GM04503 (cell line): ENCODE data around the gene FNDC3B.

Experiments
- DNase-seq: peaks from one replicate; pipeline ENCODE4 v3.0.0-alpha.2; 2012; ENCODE audit warnings: low read depth

FNDC3B gene

DNA sequence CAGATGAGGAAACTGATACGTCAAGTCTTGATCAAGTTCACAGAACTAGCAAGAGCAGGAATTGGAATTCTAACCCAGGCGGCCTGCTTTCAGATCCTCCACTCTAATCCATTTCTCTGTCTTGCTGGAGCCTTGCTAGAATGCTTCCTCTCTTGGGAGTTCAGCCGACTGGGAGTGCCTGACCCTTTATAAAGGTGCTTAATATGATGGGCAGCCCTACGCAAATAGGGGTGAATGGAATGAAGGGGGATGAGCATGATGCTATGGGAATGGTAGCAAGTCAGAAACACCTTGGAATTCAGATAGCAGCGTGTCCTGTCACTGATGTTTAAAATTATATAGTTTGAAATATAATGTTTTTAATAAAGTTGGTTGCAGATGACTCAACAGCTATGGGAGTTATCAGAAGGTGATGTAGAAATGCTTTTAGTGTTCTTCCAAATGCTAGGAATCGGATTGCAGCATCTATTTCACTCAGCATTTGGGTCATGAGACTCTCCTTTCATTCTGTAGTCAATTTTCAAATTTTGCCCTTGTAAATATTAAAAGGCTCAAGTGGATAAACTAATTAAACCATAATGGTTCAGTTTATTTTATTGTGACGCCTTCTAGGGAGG lies 150.7 kb downstream of the FNDC3B start:
- no peak for DNase-seq

DNA sequence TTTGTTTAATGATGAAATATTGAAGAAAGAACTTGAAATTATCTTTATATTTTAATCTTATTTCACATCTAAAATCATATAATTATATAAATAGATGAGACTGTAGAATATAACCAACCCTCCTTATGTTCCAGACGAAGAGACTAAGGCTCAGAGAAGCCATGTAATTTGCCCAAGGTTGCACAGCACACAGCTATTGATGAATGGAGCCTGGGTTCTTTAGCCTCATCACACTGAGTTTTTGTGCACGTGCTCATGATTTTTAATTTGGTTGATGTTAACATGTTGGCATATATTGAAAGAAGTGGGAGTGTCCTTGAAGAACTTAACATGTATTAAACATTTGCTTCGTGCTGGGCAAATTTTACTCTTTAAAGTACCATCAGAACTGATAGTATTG lies 151.6 kb downstream of the FNDC3B start:
- DNase-seq: no peak

DNA sequence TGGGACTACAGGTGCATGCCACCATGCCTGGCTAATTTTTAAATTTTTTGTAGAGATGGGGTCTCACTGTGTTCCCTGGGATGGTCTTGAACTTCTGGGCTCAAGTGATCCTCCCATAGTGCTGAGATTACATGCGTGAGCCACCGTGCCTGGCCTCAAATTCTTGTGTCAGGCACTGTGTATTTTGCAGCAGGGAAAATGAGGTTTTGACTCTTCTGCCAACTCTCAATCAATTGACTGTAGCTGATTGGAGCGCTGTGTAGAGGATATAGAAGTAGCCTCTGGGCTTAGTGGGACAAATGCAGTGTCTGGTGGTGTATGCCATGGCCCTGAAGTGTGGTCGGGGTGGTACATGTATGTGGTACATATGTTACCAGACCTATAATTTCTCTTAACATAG lies 152.3 kb downstream of the FNDC3B start:
- DNase-seq: no peak

DNA sequence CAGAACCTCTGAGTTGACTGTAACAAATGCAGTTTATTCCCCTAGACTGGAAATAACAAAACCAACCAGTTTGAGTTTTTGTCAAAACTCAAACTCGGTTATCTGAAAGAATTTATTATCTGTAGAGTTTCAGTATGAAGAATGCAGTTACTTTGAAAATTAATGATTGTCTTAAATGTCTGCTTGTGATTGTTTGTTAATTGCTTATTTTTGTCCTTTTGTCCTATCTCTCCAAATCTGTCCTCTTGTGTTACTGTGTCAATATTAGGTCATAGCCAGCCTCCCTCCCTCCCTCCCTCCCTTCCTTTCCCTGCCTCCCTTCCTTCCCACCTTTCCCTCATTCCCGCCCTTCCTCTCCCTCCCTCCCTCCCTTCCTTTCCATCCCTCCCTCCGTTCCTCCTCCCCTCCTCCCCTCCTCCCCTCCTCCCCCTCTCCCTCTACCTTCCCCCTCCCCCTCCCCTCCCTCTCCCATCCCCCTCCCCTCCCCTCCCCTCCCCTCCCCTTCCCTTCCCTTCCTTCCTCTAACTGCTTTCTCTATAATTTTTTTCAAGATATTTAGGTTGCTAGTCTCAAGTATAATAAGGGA lies 153.5 kb downstream of the FNDC3B start:
- DNase-seq: no peak

DNA sequence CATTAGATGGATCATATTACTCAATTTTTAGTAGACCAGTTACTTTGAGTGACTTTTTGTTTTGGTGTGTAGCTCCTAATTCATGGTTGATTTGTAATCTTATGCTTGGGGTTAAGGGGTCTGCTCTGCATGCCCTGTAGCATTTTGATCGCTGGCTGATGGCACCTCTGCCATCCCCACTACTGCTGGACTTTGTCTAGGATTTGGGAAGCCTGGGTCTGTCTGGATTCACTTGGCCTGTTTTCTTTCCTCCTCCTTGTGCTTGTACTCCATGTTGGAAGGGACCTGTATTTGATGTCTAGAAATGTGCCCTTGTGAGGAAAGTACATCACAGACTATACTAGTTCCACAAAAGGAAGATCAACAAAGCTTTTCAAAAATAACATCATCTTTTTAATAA lies 154.1 kb downstream of the FNDC3B start:
- no peak for DNase-seq

DNA sequence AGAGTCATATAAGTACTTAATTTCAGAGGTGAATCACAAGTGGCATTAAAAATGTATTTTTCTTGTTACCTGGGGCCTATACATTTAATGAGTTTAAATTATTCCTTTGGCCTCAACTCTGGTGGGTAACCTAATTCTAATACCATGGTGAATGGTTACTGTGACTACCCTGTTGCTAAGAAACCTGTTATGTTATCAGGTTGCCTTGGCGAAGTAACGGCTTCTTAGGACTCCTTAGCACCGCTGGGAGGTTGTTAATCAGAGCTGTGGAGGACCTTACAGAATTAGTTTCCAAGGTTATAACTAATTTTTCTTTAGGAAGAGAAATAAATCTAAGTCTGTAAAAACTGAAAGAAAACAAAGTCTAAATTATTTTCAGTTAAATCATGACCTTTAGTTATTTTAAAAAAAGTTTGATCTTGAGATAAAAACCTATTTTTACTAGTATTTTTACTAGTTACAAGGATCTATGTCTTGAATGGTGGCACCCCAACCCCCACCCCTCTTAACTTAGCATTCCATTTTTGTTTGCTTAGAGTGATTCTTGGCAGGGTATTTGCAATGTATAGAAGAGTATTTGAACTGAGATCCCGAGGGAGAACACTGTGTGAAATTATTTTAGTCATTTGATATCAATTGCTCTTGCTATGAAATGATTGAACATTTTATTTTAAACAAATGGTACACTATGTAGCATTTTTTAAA lies 155.5 kb downstream of the FNDC3B start:
- DNase-seq: no peak

DNA sequence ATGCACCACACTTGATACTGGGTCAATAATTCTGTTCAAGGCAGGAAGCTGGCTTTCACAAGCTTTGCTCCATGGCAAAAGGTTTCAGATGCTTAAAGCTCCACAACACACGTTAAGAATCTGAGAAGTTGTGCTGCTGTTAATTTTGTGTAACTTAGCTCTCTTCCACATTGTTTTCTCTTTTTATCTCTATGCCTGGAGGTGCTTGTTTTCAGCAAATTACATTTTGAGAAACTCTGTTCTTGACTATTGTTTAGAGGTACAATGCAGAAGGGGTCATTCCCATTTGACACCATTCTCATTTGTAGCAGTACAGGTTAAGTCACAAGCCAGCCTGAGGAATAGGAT lies 156.0 kb downstream of the FNDC3B start:
- no peak for DNase-seq

DNA sequence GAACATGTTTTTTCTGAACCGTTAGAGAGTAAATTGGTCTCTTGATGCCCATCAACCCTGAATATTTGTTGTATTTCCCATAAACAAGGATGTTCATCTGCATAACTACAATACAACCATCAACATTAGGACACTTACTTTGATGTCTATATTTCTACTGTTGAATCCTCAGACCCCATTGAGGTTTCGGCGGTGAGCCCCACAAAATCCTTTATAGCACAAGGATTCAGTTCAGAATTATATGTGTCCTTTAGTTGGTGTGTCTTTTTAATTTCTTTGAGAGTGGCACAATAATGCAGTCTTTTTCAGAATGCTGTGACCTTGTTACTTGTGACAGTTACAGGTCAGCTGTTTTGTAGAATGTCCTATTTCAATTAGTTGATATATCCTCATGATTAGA lies 158.0 kb downstream of the FNDC3B start:
- DNase-seq: no peak

DNA sequence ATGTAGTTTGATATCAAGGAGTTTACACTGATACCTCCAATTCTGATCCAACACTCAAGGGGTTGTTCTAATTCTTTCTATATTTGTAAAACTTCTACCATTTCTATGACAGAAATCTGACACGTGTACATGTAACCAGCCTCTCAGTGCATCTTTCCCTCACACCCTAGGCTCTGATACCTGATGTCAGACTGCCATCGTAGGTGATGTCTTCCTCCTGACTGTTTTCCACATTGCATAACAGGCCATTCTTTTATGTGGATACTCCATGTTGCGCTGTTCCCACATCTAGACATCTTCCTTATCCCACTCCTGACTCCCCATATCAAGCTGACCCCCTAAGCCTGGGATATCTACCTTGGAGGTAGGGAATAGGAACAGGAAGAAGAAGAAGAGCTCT lies 159.1 kb downstream of the FNDC3B start:
- no peak for DNase-seq

DNA sequence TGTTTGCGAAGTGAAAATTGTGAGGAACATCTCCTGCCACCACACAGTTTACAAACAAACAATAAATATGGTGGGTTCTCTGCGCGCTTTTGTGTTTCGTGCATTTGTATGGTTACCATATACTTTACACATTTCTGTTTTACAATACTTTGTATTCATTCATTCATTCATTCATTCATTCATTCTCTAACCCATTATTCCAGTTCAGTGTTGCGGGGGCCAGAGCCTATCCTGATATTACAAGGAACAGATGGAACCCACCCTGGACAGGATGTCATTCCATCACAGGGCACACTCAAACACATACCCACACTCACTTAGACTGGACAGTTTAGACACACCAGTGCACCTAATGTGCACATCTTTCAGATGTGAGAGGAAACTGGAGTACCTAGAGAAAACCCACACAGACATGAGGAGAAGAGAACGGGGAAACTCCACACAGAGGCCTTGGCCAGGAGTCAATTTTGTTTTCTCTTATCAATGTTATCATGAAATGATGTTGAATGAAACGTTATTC lies 160.5 kb downstream of the FNDC3B start:
- DNase-seq: no peak

DNA sequence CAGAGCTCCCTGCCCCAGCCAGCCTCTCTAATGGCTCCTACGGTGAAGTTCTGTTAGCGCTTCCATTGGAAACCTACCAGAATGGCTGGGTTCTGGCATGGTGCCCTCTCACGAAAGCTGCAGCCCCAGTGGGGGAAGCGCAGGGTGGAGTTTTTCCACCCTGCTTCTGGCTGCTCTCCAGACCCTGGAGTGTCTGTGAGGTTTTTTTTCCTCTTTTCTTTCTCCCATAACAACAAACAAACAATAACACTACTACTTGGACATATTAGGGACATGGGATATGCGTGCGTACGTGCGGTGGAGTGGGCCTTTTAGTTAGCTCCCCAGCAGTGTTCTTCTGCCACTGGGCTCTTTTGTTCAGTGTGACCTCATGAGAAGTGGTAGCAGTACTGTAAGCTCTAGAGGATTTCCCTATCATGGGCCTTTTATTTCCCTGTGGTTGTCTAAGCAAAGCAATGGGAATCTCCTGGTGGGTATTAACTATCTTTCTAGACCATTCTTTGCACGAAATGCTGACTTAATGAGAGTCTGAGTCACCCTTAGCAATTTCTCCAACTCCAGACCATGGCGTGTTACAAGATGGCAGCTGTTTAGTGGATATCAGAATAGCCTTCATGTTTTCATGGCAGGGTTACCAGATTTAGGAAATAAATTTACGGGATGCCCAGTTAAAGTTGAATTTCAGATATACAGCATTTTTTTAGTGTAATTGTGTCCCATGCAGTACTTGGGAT lies 161.9 kb downstream of the FNDC3B start:
- peak; percentile 95 for DNase-seq

DNA sequence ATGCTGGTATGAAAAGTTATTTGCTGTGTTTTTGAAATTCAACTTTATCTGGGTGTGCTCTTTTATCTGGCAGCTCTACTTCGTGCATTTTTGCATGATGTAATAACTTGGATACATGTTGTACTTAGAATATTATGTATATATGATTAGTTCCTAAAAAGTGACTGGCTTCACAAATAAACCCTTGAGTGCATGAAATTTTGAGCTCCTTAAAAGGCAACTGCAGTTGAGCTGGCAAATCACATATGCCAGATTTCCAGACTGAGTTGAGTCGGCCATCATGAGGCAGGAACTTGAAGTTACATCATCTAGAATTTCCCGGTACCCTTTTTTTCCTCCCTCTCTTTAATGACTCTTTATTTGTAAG lies 162.5 kb downstream of the FNDC3B start:
- DNase-seq: peak; percentile 37

DNA sequence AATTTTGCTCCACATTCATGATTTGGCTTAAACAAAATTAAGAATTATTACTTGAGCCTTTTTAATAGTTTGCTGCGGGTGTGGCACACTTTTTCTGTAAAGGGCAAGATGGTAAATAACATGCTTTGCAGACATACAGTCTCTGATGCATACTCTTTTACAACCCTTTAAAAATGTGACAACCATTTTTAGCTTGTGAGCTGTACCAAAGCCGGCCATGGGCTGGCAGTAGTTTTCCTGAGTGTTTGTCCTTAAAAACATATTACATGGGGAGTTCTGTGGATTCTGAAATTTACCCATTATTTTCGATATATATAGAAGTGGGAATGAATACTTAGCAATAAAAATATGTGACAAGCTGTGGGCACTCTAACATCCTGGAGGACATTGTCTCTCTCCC lies 163.4 kb downstream of the FNDC3B start:
- DNase-seq: no peak

DNA sequence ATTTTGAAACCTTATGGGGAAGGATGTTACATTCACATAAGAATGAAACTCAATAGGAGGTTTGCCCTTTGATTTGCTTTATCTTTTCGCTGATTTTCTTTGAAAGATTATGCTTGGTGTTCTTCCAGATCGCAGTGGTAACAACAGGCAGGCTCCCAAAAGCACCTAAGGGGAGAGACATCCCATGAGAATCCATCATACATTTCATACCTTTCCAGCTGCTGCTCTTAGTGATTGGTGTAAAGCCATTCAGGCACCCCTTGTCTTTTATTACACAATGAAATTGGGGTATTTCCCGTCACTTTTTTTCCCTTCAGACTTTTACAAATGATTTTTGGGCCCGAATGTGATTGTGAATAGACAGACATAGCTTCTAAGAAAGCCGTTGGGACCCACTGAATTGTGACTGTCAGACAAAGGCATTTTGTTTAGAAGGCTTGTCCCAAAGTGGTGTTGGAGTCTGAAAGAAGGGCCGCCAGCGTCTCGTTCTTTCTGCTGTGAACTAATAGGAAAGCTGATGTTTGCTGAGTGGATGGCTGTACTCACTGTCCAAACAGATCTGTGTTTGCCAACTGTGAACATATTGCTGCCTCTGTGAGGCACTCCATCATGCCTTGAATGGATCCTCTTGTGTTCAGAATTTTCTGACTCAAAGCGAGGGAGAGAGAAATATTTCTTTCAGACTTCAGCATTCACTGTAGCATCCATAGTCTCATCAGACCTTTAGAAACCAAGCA lies 164.3 kb downstream of the FNDC3B start:
- DNase-seq: no peak

DNA sequence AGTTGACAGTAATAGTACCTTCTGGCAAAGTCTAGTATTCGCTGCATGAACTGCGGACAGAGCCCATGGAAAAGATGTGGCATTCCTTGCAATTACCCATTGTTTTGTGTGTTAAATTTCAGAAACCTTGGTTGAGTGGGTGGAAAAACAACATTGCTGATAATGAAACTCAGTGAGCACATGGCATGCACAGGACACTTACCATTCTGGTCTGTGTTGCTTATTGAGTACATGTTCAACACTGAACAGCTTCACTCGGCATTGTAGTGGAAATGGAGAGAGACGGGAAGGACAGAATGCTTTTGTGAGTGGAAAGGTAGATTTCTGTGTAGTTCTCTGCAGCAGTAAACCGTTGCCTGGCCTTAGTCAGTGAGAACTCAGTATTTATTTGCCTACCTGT lies 165.3 kb downstream of the FNDC3B start:
- no peak for DNase-seq

DNA sequence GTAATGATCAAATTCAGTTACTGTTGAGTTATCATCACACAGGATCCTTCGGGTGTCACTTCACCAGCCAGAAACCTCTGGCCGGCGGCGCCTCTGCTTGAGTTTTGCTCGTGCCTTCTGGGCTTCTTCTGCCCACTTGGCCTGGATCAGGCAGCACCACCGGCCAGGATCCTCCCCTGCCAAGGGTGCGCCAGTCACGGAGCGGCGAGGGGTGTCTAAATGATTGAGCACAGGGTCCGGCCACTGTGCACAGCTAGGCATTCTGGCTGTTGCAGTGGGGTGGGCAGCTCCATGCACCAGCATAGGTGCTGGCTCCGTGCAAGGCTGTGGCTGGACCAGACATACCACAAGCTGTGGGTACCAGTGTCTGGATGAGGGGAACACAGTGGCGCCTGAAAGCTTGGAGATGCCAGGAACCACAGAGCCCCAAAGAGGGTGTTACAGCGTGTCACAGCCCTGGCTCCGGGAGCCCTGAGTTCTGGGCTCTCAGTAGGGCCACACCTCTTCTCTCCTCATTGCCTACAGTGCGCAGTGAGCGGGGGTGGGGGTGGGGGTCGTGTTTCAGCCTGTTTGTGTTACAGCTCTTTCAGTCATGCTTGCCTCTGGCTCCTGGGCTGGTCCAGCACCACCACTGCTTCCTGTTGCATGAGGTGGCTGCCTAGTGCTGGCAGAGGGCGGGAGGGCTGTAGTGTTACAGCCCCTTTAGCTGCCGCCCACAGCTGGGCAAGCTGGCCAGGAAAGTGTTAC lies 169.4 kb downstream of the FNDC3B start:
- no peak for DNase-seq

DNA sequence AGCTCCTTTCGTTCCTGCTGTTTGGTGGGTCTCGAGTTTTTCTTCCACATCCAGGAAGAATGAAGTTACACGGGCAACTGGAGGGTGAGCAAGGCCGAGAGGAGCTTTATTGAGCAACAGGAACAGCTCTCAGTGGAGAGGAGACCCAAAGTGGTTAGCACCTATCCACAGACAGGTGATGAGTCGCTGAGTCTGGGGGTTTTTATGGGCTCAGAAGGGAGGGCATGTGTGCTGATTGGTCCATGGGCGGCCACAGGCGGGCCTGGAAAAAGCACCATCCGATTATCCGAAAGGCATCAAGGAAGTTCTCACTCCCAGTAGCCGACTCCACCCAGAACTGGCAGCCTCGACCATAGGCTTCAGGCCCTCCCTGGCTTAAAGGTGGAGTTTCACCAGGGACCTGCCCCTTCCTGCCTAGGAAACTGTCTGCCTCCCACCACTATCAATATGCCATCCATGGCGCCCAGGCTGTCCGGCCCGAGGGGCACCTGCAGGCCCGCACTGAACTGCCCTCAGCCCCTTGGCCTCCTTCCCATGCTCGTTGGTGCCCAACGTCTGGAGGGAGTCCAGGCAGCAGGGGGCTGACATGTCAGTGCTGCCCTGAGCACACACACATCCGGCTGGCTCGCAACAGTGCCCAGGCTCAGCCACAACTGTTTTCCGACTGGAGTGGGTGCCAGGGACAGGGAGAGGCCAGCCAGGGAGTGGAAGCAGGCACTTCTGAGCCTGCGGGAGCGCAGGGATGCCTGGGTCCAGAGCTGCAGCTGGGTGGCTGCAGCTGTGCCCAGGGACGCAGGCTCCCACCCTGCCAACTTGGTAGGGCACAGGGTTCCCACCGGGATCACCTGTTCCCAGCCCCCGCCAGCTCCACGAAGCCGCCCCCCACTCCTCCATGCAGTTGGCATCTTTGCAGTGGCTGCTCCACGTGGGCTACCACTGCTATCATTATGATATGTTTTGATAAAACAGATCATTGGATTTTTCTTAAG lies 170.2 kb downstream of the FNDC3B start:
- no peak for DNase-seq

DNA sequence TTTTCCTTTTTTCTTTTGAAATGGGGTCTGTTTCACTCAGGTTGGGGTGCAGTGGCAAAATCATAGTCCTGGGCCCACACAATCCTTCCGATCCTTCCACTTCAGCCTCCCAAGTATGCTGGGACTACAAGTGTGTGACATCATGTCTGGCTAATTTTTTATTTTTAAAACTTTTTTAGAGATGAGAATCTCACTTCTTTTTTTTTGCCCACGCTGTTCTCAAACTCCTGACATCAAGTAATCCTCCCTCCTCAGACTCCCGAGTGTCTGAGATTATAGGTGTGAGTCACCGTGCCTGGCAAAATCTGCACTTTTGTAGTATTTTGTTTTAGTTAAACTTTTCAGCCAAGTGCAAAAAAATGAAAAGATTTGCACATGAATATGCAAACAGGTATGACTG lies 171.0 kb downstream of the FNDC3B start:
- DNase-seq: no peak

DNA sequence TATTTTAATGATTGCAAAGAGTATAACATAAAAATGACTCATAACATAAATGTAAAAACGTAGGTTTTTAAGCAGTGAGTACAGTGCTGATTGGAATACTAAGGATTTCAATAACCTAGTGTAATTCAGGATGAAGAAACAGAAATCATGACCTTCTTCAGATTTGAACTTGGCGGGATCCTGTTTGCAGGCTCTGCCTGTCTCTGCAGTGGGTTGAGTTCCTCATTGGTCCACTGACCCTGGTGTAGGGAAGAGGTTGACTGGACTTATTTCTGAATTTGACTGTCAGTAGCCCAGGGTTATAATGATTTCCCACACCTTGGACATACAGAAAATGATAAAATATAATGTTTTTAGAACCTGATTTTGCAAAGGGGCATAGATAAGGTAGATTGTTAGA lies 171.7 kb downstream of the FNDC3B start:
- no peak for DNase-seq

DNA sequence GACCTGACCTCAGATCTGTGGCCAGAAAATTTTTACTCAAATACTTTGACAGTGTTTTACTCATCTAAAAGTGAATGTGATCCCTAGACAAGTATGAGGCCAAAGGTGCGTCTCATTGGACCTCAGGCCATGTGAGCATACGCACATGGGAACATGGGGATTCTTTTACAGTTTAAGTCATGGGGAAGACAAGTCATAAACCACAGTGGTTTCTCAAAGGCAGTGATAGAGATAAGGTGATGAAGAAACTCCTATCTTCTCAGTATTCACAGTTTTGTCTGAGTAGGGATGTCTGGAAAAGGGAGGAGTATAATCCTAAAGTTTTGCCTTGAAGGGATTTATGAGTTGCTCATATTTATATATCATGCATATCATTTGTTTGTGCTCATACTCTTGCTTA lies 173.8 kb downstream of the FNDC3B start:
- no peak for DNase-seq
